HG03066 (cell line): ENCODE measurements around the gene CUX1.
"Not testable (repeated sequence)": the region's sequence is repeated elsewhere in the genome, so short reads cannot be mapped to it uniquely, and the experiment has no call there.

Experiments used
- ATAC-seq: cut with Tn5 transposase; IDR thresholded peaks from one replicate; pipeline ENCODE4 v1.9.1; 2021; ENCODE audit warnings: low read depth; ENCODE audit not compliant: unreplicated experiment

Gene CUX1

DNA sequence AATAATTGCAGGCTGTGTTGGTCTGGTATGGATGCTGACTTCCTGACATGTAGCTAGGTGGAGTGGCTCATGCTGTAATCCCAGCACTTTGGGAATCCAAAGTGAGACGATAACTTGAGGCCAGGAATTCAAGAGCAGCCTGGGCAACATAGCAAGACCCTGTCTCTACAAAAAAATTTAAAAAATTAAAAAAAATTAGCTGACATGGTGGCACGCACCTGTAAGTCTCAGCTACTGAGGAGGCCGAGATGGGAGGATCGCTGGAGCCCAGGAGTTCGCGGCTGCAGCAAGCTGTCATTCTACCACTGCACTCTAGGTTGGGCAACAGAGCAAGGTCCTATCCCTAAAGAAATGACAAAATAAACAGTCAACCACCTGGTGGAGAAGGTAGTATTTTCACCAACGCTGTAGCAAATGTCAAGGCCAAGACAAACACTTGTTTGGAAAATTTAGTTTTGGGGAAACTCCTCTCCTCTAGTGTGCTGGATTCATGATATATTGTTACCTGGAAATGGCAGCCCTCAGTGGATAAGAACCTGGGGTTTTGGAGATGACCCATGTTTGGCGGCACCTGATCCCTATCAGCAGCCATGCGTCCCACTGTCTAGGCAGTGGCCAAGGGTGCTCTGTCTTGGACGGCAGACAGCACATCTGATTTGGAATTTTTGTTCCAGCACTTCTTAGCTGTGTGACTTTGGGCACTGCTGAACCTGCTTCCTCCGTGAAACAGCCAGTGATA lies 29.5 kb downstream of the CUX1 start:
- no peak for ATAC-seq

- ATAC-seq = no peak
These were observed 31.0 kb downstream of the CUX1 start for GRCh38 chr7:101848208-101848951.

GRCh38 chr7:101849314-101849713 lies 31.9 kb downstream of the CUX1 start:
- ATAC-seq = not testable (repeated sequence)

GRCh38 chr7:101852364-101852763 lies 34.9 kb downstream of the CUX1 start:
- not testable (repeated sequence) for ATAC-seq

DNA sequence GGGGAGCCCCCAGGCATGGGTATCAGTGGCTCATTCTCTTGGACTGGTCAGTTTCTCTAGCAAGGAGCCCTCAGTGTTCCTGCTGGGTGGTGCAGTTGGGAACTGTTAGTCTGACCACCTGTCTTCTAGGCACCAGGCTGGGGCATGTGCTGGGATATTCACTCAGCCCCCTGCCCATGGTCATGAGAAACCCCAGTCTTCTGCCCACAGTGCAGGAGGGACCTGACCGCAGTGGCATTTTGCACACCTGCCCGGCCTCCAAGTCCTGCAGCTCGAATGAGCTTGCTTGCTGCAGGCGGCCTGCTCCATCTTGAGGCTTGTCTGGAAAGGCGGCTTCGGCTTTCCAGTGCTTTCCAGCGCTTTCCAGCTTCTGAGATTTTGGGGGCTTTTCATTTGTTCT lies 36.3 kb downstream of the CUX1 start:
- no peak for ATAC-seq

GRCh38 chr7:101854084-101854865 lies 36.8 kb downstream of the CUX1 start:
- ATAC-seq = no peak

- peak; percentile 93 for ATAC-seq
These were observed 39.3 kb downstream of the CUX1 start for GRCh38 chr7:101856473-101857357.

DNA sequence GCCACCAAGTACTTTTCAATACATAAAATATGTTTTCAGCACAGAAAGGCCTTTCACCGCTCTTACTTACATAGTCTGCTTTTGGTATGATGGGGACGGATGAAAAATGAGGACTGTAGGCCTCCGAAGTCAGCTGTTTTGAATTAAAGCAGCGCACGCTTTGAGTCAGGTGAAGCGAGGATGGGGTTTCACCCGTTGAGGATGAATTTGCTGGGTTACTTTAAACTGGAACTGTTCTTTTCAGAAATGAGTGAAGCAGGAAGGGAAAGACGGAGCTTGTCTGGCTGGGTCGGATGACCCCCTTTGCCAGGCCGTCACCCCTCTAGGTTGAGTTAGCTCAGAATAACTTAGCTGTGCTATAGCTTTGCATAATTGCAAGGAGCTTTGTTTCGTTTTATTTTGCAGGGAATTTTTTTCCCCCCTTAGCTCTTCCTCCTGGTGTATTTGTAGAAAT lies 40.0 kb downstream of the CUX1 start:
- peak; percentile 25 for ATAC-seq

GRCh38 chr7:101858437-101859385 lies 41.3 kb downstream of the CUX1 start:
- no peak for ATAC-seq

DNA sequence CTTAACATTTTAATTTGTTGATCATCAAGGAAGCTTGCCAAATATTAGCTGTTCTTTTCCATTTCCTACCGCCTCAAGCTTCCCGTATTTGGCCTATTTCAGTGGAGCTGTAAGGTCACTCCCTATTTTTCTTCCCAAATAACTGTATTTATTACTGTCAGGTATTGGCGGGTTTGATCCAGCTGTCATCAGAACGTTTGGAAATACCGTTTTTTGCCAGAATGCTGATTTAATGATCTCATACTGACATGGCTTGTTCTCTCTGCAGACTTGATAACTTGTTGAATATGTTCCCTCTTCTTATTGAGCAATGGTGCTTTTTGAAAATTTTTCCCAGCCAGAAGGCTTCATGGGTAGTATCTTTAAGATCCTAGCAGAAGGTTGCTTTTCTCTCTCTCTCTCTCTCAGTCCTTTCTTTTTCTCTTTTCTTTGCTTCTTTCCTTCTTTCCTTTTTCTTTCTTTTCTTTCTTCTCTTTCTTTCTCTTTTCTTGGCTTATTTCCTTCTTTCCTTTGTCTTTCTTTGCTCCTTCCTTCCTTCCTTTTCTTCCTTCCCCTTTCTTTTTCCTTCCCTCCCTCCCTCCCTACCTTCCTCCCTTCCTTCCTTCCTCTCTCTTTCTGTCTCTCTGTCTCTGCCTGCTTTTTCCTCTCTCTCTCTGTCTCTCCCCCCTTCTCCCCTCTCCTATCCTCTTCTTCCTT lies 42.1 kb downstream of the CUX1 start:
- ATAC-seq = no peak

- ATAC-seq = no peak
These were observed 43.1 kb downstream of the CUX1 start for GRCh38 chr7:101860316-101861217.

DNA sequence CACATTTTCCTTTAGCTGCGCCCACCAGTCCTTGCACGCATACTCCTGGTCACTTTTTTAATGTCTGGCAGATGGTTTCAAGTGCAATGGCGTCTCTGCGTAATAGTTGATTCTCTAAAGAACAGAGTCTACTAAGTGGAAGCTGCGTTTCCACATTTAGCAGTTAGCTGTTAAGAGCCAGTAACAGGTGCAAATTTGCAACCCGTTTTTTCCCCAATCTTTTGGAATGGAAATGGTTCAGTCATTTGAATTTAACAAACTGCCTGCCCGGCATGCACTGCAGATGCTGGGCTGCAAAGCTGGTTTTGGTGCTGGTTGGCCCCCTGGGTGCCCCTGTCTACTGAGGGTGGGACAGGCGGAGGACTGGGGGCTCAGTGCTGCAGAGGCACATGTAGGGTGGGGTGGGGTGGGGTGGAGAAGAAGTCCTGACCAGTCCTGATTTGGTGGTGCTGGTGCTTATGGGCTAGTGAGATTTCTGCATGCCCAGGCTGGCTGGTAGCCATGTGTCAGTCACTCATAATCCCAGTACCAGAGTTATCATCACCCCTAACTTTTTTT lies 43.9 kb downstream of the CUX1 start:
- ATAC-seq = no peak

DNA sequence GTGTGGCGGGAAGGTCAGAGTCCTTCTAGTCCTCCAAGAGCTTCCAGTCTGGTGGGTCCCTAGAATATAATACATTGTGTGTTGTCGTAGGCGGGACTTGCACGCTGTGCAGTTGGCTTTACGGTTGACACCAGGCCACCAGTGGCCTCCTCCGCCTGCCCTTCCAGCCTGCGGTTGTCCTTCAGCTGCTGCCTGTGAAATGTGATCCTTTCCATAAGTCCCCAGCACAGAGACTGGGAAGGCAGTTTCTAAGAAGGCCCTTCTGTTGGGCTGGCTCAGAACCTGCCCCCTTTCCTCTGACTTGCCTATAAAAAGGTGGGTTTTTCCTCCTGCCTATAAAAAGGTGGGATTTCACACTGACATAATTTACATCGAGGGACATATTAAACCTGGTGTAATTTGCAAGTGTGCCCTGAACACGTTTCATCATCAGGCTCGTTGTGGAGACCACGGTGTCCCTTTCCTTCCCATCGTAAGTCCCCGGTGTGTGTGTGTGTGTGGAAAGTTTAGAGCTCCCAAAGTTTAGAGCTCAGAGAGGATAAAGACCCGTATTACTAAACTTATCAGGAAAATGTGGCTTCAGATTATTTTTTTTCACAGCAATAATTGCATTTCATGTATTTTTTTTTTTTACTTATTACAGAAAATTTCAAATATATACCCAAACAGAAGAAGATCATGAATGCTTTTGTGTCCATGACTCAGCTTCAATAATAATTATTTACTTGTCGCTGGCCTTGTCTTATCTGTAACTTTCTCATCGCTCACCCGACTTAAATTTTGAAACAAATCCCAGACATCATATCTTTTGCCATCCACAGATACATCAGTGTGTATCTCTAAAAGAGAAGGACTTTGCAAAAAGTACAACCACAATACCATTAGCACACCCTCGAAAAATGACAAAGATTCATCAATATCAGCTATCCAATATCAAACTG lies 45.1 kb downstream of the CUX1 start:
- no peak for ATAC-seq

DNA sequence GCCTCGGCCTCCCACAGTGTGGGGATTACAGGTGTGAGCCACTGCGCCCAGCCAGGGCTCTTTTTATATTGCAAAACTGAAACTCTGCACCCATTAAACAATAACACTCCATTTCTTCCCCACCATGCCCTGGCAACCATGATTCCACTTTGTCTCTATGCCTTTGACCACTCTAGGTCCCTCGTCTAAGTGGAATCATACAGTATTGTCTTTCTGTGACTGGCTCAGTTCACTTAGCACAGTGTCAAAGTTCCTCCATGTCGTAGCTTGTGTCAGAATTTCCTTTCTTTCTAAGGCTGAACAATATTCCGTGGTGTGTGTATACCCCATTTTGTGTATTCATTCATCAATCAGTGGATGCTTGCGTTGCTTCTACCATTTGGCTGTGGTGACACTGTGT lies 46.2 kb downstream of the CUX1 start:
- ATAC-seq = no peak

GRCh38 chr7:101864039-101864438 lies 46.6 kb downstream of the CUX1 start:
- no peak for ATAC-seq

DNA sequence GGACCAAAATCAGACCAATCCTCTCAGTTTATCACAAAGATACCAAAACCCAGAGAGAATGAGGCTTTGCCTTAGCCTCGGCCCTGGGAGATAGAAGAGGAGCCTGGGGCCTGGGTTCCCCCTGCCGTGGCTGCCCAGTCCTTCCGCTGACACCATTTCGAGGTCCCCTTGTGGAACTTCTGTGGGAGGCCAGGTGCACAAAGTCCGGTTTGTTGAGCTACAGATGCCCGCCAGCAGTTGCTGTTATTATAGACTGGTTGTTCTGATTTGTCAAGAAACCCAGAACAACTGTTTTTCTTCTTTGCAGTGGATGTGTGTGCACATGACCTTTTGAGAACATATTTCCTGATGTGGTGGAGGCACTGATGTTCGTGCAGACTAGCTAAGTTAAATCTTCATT lies 47.6 kb downstream of the CUX1 start:
- ATAC-seq = no peak
